Measurements from ENCODE around the gene MXRA8. TPM values are rescaled to one million over a fixed set of nuclear protein-coding genes. Genes with fewer than 3 reads are reported as not detected.

Gene MXRA8
- total RNA-seq, 1 donor from 2014 or later: 0.16 TPM

DNA sequence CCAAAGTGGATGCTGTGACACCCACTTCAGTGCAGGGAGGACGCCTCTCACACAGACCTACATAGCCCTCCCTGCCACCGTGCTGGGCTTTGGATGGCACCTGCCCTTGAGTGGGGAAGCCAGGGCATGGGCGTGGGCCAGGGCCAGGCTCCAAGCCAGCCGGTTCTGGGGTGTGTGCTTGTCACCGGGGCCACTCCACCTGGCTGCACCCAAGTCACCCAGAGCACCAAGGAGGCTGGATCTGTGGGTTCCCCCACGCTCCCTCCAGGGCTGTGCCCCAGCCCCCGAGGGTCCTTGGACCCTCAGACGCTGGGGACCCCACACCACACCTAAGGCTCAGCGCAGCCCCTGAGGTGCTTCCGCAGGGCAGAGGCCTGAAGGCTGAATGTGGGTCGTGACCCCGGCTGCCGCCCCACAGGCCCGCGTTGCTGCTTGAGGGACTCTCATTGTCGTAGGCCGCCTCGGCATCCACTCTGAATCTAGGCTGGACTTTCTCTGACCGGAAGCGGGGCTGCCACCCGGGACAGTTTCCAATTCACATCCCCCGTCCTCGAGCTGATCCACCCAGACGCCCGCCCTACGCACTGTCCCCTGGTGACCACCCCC lies 1.5 kb downstream of the MXRA8 start:
- TF ChIP-seq CTCF (IDR thresholded peaks at IDR 0.05): no peak
- H3K4me1 Mint-ChIP-seq: peaks cover 21% of the 10 kb centered on the region
- ATAC-seq (ENCODE audit: low read depth) (no peak), DNase-seq (no peak)
- ChIA-PET POLR2A (no interaction called here), CTCF (interaction anchor here (2.2 kb wide), 1 partner anchor 14 kb away, joined by 4 read pairs; no protein-coding TSS in a partner anchor)
- no peak overlapping the region for H3K4me3 Mint-ChIP-seq
- H3K27me3 Mint-ChIP-seq: peaks cover 26% of the 10 kb centered on the region
- no peak overlapping the region for H3K27ac Mint-ChIP-seq
- intact Hi-C loops (cut with micrococcal nuclease): no loop called here
- no peaks in the 10 kb centered on the region for H3K9me3 Mint-ChIP-seq
- no peaks in the 10 kb centered on the region for H3K36me3 Mint-ChIP-seq (ENCODE audit: low read depth)

- Mint-ChIP-seq H3K4me3 (no peak overlapping the region), H3K9me3 (no peaks in the 10 kb centered on the region), H3K4me1 (peaks cover 21% of the 10 kb centered on the region), H3K27me3 (peaks cover 26% of the 10 kb centered on the region), H3K36me3 (ENCODE audit: low read depth) (no peaks in the 10 kb centered on the region), H3K27ac (no peak overlapping the region)
- CTCF ChIA-PET: interaction anchor here (2.2 kb wide), 1 partner anchor 15 kb away, joined by 4 read pairs; no protein-coding TSS in a partner anchor
- DNase-seq (no peak), ATAC-seq (ENCODE audit: low read depth) (no peak)
- POLR2A ChIA-PET: no interaction called here
- intact Hi-C loops (cut with micrococcal nuclease): no loop called here
- TF ChIP-seq CTCF (IDR thresholded peaks at IDR 0.05): no peak
These were observed 2.1 kb downstream of the MXRA8 start for GRCh38 chr1:1356166-1356795.

DNA sequence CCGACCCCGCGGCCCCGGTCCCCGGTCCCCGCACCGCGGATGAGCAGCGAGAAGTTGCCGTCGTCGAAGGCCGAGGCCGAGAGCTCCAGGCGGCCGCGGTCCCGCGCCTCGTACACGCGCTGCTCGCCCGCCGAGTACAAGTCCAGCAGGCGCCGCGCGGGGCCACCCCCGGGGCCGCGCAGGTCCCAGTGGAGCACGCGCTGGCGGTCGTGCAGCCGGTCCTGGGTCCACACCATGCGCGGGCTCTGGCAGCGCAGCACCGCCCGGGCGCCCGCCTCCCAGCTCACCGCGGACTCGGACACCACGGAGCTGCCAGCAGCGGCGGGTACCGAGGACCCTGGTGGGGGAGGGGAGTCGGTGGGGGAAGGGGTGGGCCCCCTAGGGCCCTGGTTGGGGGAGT lies 2.9 kb downstream of the MXRA8 start:
- POLR2A ChIA-PET: interaction anchor here (0.6 kb wide), 1 partner anchor 234 kb away, joined by 5 read pairs; no protein-coding TSS in a partner anchor
- no peak overlapping the region for H3K4me3 Mint-ChIP-seq
- peak; percentile 22 for ATAC-seq (ENCODE audit: low read depth)
- no peaks in the 10 kb centered on the region for H3K36me3 Mint-ChIP-seq (ENCODE audit: low read depth)
- H3K4me1 Mint-ChIP-seq: peaks cover 21% of the 10 kb centered on the region
- no peak for DNase-seq
- intact Hi-C loops (cut with micrococcal nuclease): no loop called here
- no peaks in the 10 kb centered on the region for H3K9me3 Mint-ChIP-seq
- peaks cover 21% of the 10 kb centered on the region for H3K27me3 Mint-ChIP-seq
- no peak overlapping the region for H3K27ac Mint-ChIP-seq
- CTCF ChIA-PET: no interaction called here
- TF ChIP-seq CTCF (IDR thresholded peaks at IDR 0.05): no peak

DNA sequence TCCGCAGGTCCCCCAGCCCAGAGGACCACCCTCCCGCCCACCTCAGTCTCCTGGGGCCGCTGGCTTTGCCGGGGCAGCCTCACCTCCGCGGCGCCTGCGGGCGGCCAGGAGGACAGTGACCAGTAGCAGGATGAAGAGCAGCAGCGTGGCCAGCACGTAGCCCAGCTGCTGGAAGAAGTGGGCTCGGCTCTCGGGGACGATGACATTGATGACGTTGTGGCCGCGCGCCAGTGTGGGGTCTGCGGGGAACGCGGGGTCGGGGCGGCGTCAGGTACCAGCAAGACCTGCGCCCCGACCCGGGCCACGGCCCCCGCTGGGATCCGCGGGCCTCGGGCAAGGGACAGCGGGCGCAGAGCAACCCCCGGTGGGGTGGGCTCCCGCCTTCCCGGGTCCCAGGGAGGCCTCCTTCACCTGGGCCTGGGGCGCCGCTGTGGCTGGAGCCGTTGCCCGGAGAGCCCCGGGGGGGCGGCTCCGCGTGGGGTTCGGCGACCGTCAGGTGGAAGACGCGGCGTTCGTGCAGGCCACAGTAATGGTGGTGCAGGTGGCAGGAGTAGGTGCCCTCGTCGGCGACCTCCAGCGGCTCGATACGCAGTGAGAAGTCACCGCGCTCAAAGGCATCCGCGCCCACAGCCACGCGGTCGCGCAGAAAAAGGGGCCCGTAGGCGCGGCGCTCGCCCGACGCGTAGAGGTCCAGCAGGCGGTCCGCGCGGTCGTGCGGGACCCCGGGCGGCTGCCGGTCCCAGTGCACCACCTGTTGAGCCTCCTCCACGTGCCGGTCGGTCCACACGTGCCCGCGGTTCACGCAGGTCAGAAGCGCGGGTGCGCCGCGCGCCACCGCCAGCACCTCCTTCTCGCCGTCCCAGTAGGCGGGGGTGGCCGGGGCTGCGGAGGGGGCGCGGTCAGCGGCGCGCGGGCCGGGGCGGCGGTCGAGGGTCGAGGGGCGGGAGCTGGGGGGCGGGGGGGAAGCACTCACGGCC lies 3.8 kb downstream of the MXRA8 start:
- Mint-ChIP-seq H3K27ac (no peak overlapping the region), H3K4me3 (no peak overlapping the region), H3K4me1 (peaks cover 21% of the 10 kb centered on the region), H3K36me3 (ENCODE audit: low read depth) (no peaks in the 10 kb centered on the region), H3K27me3 (peaks cover 21% of the 10 kb centered on the region), H3K9me3 (no peaks in the 10 kb centered on the region)
- POLR2A ChIA-PET: no interaction called here
- CTCF ChIA-PET: no interaction called here
- ATAC-seq (ENCODE audit: low read depth) (peak; percentile 16), DNase-seq (no peak)
- intact Hi-C loops (cut with micrococcal nuclease): loop anchor here (5.0 kb wide), 1 partner anchor 88 kb away; no protein-coding TSS in a partner anchor
- TF ChIP-seq CTCF (IDR thresholded peaks at IDR 0.05): no peak

Measured in activated B cell treated with CpG ODN at 0.5 μM for 24 hours (primary cell).